GM12875 (cell line): ENCODE data around the gene HMGN1.

Experiments
- H3K4me3 ChIP-seq: one replicate; pipeline ENCODE4 v1.5.1; 2011; ENCODE audit warnings: low read depth, low read length, control low read depth
- TF ChIP-seq, protein P1 (sequence below): IDR thresholded peaks from 2 replicates; pipeline ENCODE4 v1.5.1; 2011; ENCODE audit warnings: low read depth, mild to moderate bottlenecking, control low read depth, inconsistent platforms, low read length, moderate library complexity, borderline replicate concordance; ENCODE audit not compliant: insufficient read depth

Gene HMGN1

GRCh38 chr21:39348355-39349210, at the start of gene HMGN1:
Gene HMGN1 (minus strand): TSS chr21:39349088. CDS start chr21:39348917, 171 bp downstream.
- TF ChIP-seq, protein P1, sequence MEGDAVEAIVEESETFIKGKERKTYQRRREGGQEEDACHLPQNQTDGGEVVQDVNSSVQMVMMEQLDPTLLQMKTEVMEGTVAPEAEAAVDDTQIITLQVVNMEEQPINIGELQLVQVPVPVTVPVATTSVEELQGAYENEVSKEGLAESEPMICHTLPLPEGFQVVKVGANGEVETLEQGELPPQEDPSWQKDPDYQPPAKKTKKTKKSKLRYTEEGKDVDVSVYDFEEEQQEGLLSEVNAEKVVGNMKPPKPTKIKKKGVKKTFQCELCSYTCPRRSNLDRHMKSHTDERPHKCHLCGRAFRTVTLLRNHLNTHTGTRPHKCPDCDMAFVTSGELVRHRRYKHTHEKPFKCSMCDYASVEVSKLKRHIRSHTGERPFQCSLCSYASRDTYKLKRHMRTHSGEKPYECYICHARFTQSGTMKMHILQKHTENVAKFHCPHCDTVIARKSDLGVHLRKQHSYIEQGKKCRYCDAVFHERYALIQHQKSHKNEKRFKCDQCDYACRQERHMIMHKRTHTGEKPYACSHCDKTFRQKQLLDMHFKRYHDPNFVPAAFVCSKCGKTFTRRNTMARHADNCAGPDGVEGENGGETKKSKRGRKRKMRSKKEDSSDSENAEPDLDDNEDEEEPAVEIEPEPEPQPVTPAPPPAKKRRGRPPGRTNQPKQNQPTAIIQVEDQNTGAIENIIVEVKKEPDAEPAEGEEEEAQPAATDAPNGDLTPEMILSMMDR: no peak
- H3K4me3 ChIP-seq: peak within 1 kb of the TSS; percentile 96

- H3K4me3 ChIP-seq: no peak overlapping the region
- TF ChIP-seq, protein P1: no peak
Observed at GRCh38 chr21:39397646-39398385, 48.9 kb upstream of the HMGN1 start.

DNA sequence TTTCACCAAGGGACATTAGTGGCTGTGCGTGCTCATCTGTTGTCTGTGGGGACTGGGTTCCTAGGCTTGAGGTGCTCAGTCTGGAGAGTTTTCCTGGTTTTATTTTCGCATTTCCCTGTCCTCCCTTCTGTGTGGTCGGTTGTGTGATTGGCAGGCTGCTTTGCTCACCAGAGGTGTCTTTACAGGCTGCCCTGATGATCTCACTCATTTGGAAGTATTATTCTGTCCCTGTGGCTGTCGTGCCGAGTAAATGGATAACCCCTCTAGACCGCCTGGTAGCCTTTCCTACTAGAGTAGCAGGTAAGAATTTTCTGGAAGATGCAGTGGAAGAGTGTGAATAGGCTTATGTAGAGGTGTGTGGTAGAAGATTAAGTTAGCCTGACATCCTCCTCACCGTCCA, 44.1 kb upstream of the HMGN1 start:
- TF ChIP-seq, protein P1: no peak
- no peak overlapping the region for H3K4me3 ChIP-seq

DNA sequence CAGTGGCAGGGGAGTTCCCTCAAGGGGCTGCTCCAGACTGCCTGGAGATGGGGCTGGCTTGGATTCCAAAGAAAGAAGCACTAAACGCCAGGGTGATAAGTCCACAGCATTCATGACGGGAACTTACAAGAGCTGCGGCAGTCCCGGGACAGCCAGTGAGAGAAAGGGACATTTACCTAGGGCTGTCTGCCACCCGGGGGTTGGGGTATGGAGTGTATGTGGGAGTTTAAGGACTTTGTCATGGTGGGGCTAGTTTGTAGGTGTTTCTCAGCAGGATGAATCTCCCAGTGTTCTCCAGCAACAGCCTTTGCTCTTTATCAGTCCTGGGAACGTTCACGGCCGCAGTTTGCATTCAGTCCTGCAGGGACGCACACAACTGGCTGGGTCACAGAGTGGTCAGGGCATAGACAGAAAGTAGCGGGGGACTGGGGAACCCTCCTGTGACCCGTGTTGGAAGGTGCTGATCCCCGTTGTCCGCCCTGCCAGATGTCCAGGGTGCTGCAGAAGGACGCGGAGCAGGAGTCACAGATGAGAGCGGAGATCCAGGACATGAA, 41.4 kb upstream of the HMGN1 start:
- TF ChIP-seq, protein P1: no peak
- H3K4me3 ChIP-seq: no peak overlapping the region

- peak overlapping the region; percentile 44 for H3K4me3 ChIP-seq
- TF ChIP-seq, protein P1: no peak
Observed at GRCh38 chr21:39388811-39389155, 39.9 kb upstream of the HMGN1 start.

GRCh38 chr21:39388038-39388810, 39.3 kb upstream of the HMGN1 start:
- peak overlapping the region; percentile 44 for H3K4me3 ChIP-seq
- TF ChIP-seq, protein P1: peak; percentile 95
